ENCODE results near the gene PRLH.

DNA sequence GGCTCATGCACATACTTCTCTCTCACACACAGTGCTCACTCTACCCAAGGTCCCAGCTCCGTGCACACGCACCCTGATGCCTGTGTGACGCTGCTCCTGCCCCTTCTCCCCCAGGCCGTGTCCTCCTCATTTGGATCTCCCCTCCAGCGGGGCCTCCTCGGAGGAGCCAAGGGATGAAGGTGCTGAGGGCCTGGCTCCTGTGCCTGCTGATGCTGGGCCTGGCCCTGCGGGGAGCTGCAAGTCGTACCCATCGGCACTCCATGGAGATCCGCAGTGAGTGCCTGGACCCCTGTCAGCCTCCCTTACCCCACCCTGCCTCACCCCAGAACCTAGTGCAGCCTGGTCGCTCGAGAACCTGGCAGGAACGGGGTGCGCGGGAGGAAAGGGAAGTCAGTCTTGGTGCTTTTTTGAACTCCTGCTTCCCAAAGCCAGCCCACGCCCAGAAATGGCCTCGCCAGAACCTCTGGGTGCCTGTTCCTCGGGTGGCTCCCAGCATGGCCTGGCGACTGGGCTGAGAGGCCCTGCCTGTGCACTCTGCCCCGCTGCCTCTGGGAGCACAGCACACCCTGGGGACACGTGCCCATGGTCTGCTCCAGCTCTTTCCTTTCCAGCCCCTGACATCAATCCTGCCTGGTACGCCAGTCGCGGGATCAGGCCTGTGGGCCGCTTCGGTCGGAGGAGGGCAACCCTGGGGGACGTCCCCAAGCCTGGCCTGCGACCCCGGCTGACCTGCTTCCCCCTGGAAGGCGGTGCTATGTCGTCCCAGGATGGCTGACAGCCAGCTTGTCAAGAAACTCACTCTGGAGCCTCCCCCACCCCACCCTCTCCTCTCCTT lies at the start of gene PRLH:
- TF ChIP-seq, protein P1, sequence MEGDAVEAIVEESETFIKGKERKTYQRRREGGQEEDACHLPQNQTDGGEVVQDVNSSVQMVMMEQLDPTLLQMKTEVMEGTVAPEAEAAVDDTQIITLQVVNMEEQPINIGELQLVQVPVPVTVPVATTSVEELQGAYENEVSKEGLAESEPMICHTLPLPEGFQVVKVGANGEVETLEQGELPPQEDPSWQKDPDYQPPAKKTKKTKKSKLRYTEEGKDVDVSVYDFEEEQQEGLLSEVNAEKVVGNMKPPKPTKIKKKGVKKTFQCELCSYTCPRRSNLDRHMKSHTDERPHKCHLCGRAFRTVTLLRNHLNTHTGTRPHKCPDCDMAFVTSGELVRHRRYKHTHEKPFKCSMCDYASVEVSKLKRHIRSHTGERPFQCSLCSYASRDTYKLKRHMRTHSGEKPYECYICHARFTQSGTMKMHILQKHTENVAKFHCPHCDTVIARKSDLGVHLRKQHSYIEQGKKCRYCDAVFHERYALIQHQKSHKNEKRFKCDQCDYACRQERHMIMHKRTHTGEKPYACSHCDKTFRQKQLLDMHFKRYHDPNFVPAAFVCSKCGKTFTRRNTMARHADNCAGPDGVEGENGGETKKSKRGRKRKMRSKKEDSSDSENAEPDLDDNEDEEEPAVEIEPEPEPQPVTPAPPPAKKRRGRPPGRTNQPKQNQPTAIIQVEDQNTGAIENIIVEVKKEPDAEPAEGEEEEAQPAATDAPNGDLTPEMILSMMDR (IDR thresholded peaks at IDR 0.05) = no peak
- TF ChIP-seq POLR2A (IDR thresholded peaks at IDR 0.05) = no peak

All from body of pancreas (tissue), 4 donors.